Pancreas (tissue), 10 donors: ENCODE results near the gene PRR16. TPM values are rescaled to one million over a fixed set of nuclear protein-coding genes. Genes with fewer than 3 reads are reported as not detected.

ENCODE experiments used
- ATAC-seq, 4 donors: fragments of 200-7000 bp; cut with Tn5 transposase; one replicate each; pipeline versions ENCODE4 v1.8.0 to v1.9.1; 2020; ENCODE audit warnings: mild to moderate bottlenecking in 4 of 4, moderate library complexity in 4 of 4
- DNase-seq, 6 donors: peaks; one replicate each; pipeline ENCODE4 v3.0.0-alpha.2; 2020
- FAIRE-seq: peaks from 2 replicates; lab custom pipeline; 2012; peaks lifted over from hg19 to GRCh38; lab: Jason Lieb, UNC
- H3K27ac ChIP-seq, 4 donors: fragments of 200-600 bp; sonication (generic); 1 replicate in 3 of 4; 2 replicates in 1 of 4; pipeline versions ENCODE4 v1.5.0 to v1.8.0; 2020
- H3K27me3 ChIP-seq, 4 donors: fragments of 200-600 bp; one replicate each; pipeline ENCODE4 v1.8.0; 2021
- H3K36me3 ChIP-seq, 3 donors: fragments of 200-600 bp; sonication (generic) in 1 of 3; one replicate each; pipeline versions ENCODE4 v1.5.0 to v1.8.0; 2020 to 2021
- H3K4me1 ChIP-seq, 3 donors: fragments of 200-600 bp; one replicate each; pipeline ENCODE4 v1.8.0; 2021
- H3K4me3 ChIP-seq, 4 donors: fragments of 200-600 bp; sonication (generic) in 2 of 4; one replicate each; pipeline versions ENCODE4 v1.5.0 to v1.8.0; 2020 to 2021
- H3K9me3 ChIP-seq, 4 donors: fragments of 200-600 bp; one replicate each; pipeline ENCODE4 v1.8.0; 2021
- CTCF ChIP-seq, 4 donors: fragments of 200-600 bp; sonication (generic) in 3 of 4; IDR thresholded peaks; one replicate each; pipeline versions ENCODE4 v1.5.0 to v1.8.0; 2021; ENCODE audit warnings: antibody characterized with exemption in 4 of 4
- WGBS, 2 donors: extraction: QIAGEN DNeasy Blood & Tissue Kit; methylation state at CpG; one replicate each; pipeline ENCODE4 v1.1.7; 2013; 5-methylcytosine and 5-hydroxymethylcytosine counted together
- intact Hi-C, 3 donors: fragments of 100-400 bp; cut with DNase I; formaldehyde crosslinking; loops; one replicate each; pipeline versions ENCODE4 v1.11.1 to v1.14.2; 2022
- polyA plus RNA-seq, 2 donors: library from polyadenylated mRNA; stranded (reverse); fragments of 200-250 nt; gene quantifications; one replicate each; pipeline ENCODE4 v1.2.3, GENCODE V29; 2013
- total RNA-seq, 6 donors: library from RNA; stranded (reverse); fragmentation: NEBNext Ultra II Directional in 4 of 6; extraction: Animal tissue kit (Norgen Biotek cat#: 25700) in 4 of 6; gene quantifications; one replicate each; pipeline versions ENCODE4 v1.2.1 to v1.2.4, GENCODE V29; 2021 to 2023
- donor health status: healthy with polysubstance abuse.
- donor health status: DM: no; HTN: no; CAD: no; lungs with moderate emphysema.
- donor health status: DM: no; HTN: no; CAD: no.
- donor health status: control.
- donor health status: control.
- donor health status: Bipolar disorder and iron deficiency.
- donor health status: DM: yes; HTN: yes; CAD: no.
- donor health status: DM: no; HTN: no; CAD: no.
- donor health status: DM: no; HTN: no; CAD: no.
- donor health status: DM: yes; HTN: yes; CAD: no.

Gene PRR16
- total and polyA plus RNA-seq, 8 donors = 0.19 to 2.5 (median 0.56) TPM

DNA sequence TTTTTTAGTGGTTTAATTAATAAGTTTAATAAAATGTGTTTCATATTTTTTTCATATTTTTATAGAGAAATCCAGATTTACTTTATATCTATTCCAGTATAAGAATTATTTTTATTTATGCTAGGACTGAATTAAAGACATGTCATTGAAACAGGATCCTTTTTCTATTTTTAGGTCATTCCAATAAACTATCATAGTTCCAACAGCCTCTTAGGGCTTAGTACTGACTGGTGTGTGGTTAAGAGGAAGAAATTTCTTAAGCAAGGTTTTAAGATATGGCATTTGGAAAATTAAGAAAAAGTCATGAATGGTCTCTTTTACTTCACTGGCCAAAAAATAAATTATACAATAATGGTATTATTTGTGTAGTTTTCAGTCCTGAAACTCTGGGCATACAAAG, 31.2 kb upstream of the PRR16 start:
- H3K27ac ChIP-seq = no peak overlapping the region
- H3K4me3 ChIP-seq = no peak overlapping the region
- no peaks in the 10 kb centered on the region for H3K4me1 ChIP-seq
- ATAC-seq (no peak), DNase-seq (no peak), FAIRE-seq (no peak)
- intact Hi-C loops = no loop called here
- H3K36me3 ChIP-seq = no peaks in the 10 kb centered on the region
- TF ChIP-seq CTCF (IDR thresholded peaks at IDR 0.05) = no peak
- no peaks in the 10 kb centered on the region for H3K27me3 ChIP-seq
- no peaks in the 10 kb centered on the region for H3K9me3 ChIP-seq

DNA sequence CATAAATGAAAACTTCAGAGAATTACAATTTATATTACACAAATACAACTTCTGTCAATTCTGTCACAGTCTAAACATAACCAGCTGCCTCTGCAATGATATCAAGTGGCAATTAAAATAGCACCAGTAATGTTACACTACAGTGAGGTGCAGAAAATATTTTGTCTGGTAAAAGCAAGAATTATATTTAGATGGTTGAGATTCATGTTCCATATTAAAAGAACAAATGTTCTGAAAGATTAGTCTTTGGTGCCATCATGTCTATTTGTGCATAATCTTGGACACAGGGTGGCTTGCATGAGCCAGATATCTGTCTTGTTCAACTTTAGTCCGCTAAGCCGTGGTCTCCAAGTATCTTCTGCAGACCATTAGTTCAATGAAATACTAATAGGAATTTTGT, 29.0 kb upstream of the PRR16 start:
- no peak for FAIRE-seq
- Histone ChIP-seq H3K9me3 (no peaks in the 10 kb centered on the region), H3K4me1 (no peaks in the 10 kb centered on the region), H3K27ac (no peak overlapping the region), H3K4me3 (no peak overlapping the region), H3K36me3 (no peaks in the 10 kb centered on the region), H3K27me3 (no peaks in the 10 kb centered on the region)
- no peak for TF ChIP-seq CTCF (IDR thresholded peaks at IDR 0.05)
- no peak for ATAC-seq
- no peak for DNase-seq
- intact Hi-C loops = no loop called here
- 69 to 86% methylated on average over 2 of the region's 2 CpGs for WGBS, 2 donors

GRCh38 chr5:120436996-120437395, 27.1 kb upstream of the PRR16 start:
- FAIRE-seq = no peak
- intact Hi-C loops = no loop called here
- TF ChIP-seq CTCF (IDR thresholded peaks at IDR 0.05) = no peak
- no peak overlapping the region for H3K4me3 ChIP-seq
- no peaks in the 10 kb centered on the region for H3K36me3 ChIP-seq
- no peaks in the 10 kb centered on the region for H3K9me3 ChIP-seq
- no peak for ATAC-seq
- H3K4me1 ChIP-seq = no peaks in the 10 kb centered on the region
- H3K27ac ChIP-seq = no peak overlapping the region
- DNase-seq = no peak
- 52 to 56% methylated on average over 1 of the region's 1 CpG for WGBS, 2 donors
- no peaks in the 10 kb centered on the region for H3K27me3 ChIP-seq

GRCh38 chr5:120442694-120443093, 21.4 kb upstream of the PRR16 start:
- intact Hi-C loops = no loop called here
- DNase-seq (no peak), ATAC-seq (no peak), FAIRE-seq (no peak)
- Histone ChIP-seq H3K4me3 (no peak overlapping the region), H3K27me3 (no peaks in the 10 kb centered on the region), H3K9me3 (no peaks in the 10 kb centered on the region), H3K4me1 (no peaks in the 10 kb centered on the region), H3K27ac (no peak overlapping the region), H3K36me3 (no peaks in the 10 kb centered on the region)
- 74 to 82% methylated on average over 3 of the region's 3 CpGs for WGBS, 2 donors
- no peak for TF ChIP-seq CTCF (IDR thresholded peaks at IDR 0.05)

DNA sequence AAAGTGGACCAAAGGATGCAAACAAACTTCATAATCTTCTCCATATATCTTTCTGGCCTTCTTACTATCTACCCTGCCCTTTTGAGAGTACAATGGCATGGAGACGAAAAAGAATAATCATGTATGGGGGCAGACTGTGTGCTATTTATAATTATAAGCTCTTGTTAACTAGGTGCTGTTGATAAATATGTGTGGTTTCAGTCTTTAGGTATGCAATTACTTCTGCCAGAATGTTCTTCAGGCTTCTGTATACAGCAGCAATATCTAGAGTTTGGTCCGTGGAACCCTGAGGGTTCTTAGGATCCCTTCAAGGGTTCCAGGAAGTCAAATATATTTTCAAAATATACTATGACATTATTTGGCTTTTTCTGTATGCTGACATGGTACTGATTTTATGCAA, 20.5 kb upstream of the PRR16 start:
- Histone ChIP-seq H3K36me3 (no peaks in the 10 kb centered on the region), H3K4me1 (no peaks in the 10 kb centered on the region), H3K9me3 (no peaks in the 10 kb centered on the region), H3K4me3 (no peak overlapping the region), H3K27me3 (no peaks in the 10 kb centered on the region), H3K27ac (no peak overlapping the region)
- intact Hi-C loops = no loop called here
- 68 to 75% methylated on average over 2 of the region's 2 CpGs for WGBS, 2 donors
- FAIRE-seq = no peak
- DNase-seq = no peak
- TF ChIP-seq CTCF (IDR thresholded peaks at IDR 0.05) = no peak
- no peak for ATAC-seq
